ENCODE measurements around the gene SAC3D1.
"Not testable (repeated sequence)": the region's sequence is repeated elsewhere in the genome, so short reads cannot be mapped to it uniquely, and the experiment has no call there.

- TF ChIP-seq CTCF (IDR thresholded peaks at IDR 0.05); POLR2AphosphoS5 (IDR thresholded peaks at IDR 0.05; ENCODE audit: low read depth, low read length): not testable (repeated sequence)
These were observed 37.0 kb upstream of the SAC3D1 start for GRCh38 chr11:65003968-65004367.

Measured in Panc1 (cell line).